GM12864 (cell line): ENCODE measurements around the gene KCNN3.

Source experiments
- DNase-seq: peaks from one replicate; pipeline ENCODE4 v3.0.0-alpha.2; 2011; ENCODE audit warnings: low read depth
- H3K4me3 ChIP-seq: 2 replicates; pipeline ENCODE4 v1.5.1; 2011; ENCODE audit warnings: mild to moderate bottlenecking, low read depth, low read length, control low read depth
- CTCF ChIP-seq: IDR thresholded peaks from 2 replicates; pipeline ENCODE4 v1.5.1; 2011; ENCODE audit warnings: low read depth, mild to moderate bottlenecking, moderate library complexity, low read length, control low read depth, inconsistent platforms; ENCODE audit errors: missing control alignments

The KCNN3 gene

GRCh38 chr1:154841384-154841783 is 28.7 kb downstream of the KCNN3 start:
- DNase-seq = no peak
- TF ChIP-seq CTCF = no peak

GRCh38 chr1:154840269-154841176 is 29.6 kb downstream of the KCNN3 start:
- DNase-seq = no peak
- no peak for TF ChIP-seq CTCF
- H3K4me3 ChIP-seq = no peak overlapping the region

More at GRCh38 chr1:154841384-154841783, 28.7 kb downstream of the KCNN3 start:
- no peak overlapping the region for H3K4me3 ChIP-seq

- DNase-seq = no peak
- no peak for TF ChIP-seq CTCF
- H3K4me3 ChIP-seq = no peak overlapping the region
Measured at GRCh38 chr1:154839691-154840090, 30.4 kb downstream of the KCNN3 start.

GRCh38 chr1:154838988-154839387 is 31.1 kb downstream of the KCNN3 start:
- no peak for TF ChIP-seq CTCF
- H3K4me3 ChIP-seq = no peak overlapping the region
- no peak for DNase-seq

GRCh38 chr1:154838461-154838860 is 31.6 kb downstream of the KCNN3 start:
- no peak overlapping the region for H3K4me3 ChIP-seq
- no peak for DNase-seq
- TF ChIP-seq CTCF = no peak

- no peak for DNase-seq
- no peak for TF ChIP-seq CTCF
Measured at GRCh38 chr1:154837672-154838171, 32.4 kb downstream of the KCNN3 start.

More at GRCh38 chr1:154837672-154838171, 32.4 kb downstream of the KCNN3 start:
- H3K4me3 ChIP-seq = no peak overlapping the region
